Neural progenitor cell (in vitro differentiated cells): ENCODE measurements around the gene RABAC1. TPM values are rescaled to one million over a fixed set of nuclear protein-coding genes. Genes with fewer than 3 reads are reported as not detected.

ENCODE experiments used
- DNase-seq: peaks from one replicate; pipeline ENCODE4 v3.0.0-alpha.2; 2016; ENCODE audit warnings: low spot score
- H2AFZ ChIP-seq: fragments of 200-600 bp; sonication (generic); replicated peaks from 2 replicates; pipeline ENCODE4 v1.6.1; 2016; ENCODE audit warnings: antibody characterized with exemption
- H3F3A ChIP-seq: fragments of 200-600 bp; sonication (generic); 2 replicates; pipeline ENCODE4 v1.6.1; 2016; ENCODE audit warnings: antibody characterized with exemption, low read depth
- H3K27ac ChIP-seq: fragments of 200-600 bp; sonication (generic); 2 replicates; pipeline ENCODE4 v1.5.1; 2016; ENCODE audit warnings: mild to moderate bottlenecking
- H3K27me3 ChIP-seq: fragments of 200-600 bp; sonication (generic); 2 replicates; pipeline ENCODE4 v1.6.1; 2016; ENCODE audit warnings: mild to moderate bottlenecking, moderate library complexity
- H3K36me3 ChIP-seq: fragments of 200-600 bp; sonication (generic); 2 replicates; pipeline ENCODE4 v1.5.1; 2016
- H3K4me1 ChIP-seq: fragments of 200-600 bp; sonication (generic); 2 replicates; pipeline ENCODE4 v1.6.1; 2016; ENCODE audit warnings: mixed run types
- H3K4me2 ChIP-seq: fragments of 200-600 bp; sonication (generic); 2 replicates; pipeline ENCODE4 v1.6.1; 2016
- H3K4me3 ChIP-seq: fragments of 200-600 bp; sonication (generic); 2 replicates; pipeline ENCODE4 v1.5.1; 2016
- H3K79me2 ChIP-seq: fragments of 200-600 bp; sonication (generic); 2 replicates; pipeline ENCODE4 v1.6.1; 2016; ENCODE audit warnings: low read depth
- H3K9ac ChIP-seq: fragments of 200-600 bp; sonication (generic); 2 replicates; pipeline ENCODE4 v1.6.1; 2016
- H3K9me3 ChIP-seq: fragments of 200-600 bp; sonication (generic); 2 replicates; pipeline ENCODE4 v1.5.1; 2016; ENCODE audit warnings: low read depth
- H4K20me1 ChIP-seq: fragments of 200-600 bp; sonication (generic); 2 replicates; pipeline ENCODE4 v1.6.1; 2016; ENCODE audit warnings: low read depth
- H3K27ac Mint-ChIP-seq: 3 replicates; pipeline ENCODE4 v1.8.0; 2021; ENCODE audit warnings: mixed read lengths
- H3K27me3 Mint-ChIP-seq: 2 replicates; pipeline ENCODE4 v1.8.0; 2022; ENCODE audit warnings: low read depth, mild to moderate bottlenecking, inconsistent platforms, moderate library complexity, mixed read lengths; ENCODE audit not compliant: insufficient read depth
- H3K36me3 Mint-ChIP-seq: 3 replicates; pipeline ENCODE4 v1.8.0; 2021; ENCODE audit warnings: mixed read lengths
- H3K4me1 Mint-ChIP-seq: 3 replicates; pipeline ENCODE4 v1.8.0; 2021; ENCODE audit warnings: mixed read lengths
- H3K4me3 Mint-ChIP-seq: 3 replicates; pipeline ENCODE4 v1.8.0; 2021; ENCODE audit warnings: mild to moderate bottlenecking, moderate library complexity, mixed read lengths
- H3K9me3 Mint-ChIP-seq: 3 replicates; pipeline ENCODE4 v1.8.0; 2020; ENCODE audit warnings: mixed read lengths
- CTCF ChIP-seq: fragments of 200-600 bp; sonication (generic); IDR thresholded peaks from 2 replicates; pipeline ENCODE4 v1.5.1; 2017; ENCODE audit warnings: antibody characterized with exemption, mild to moderate bottlenecking
- EZH2 ChIP-seq: fragments of 200-600 bp; sonication (generic); IDR thresholded peaks from 2 replicates; pipeline ENCODE4 v1.6.1; 2017; ENCODE audit warnings: antibody characterized with exemption, mild to moderate bottlenecking, moderate library complexity
- EZH2phosphoT487 ChIP-seq: fragments of 200-600 bp; sonication (generic); IDR thresholded peaks from 2 replicates; pipeline ENCODE4 v1.6.1; 2017; ENCODE audit warnings: antibody characterized with exemption
- total RNA-seq: library from RNA; depleted of rRNA; stranded (reverse); fragments of >200 nt; gene quantifications from 2 replicates; pipeline ENCODE4 v1.2.3, GENCODE V29; 2015; ENCODE audit warnings: low replicate concordance

RABAC1 gene
- total RNA-seq, 1 donor from 2014 or later, result 33.1 TPM

GRCh38 chr19:41926028-41926762 lies 32.9 kb downstream of the RABAC1 start:
- no peaks in the 10 kb centered on the region for H3K36me3 ChIP-seq
- H3K9ac ChIP-seq, result no peak overlapping the region
- Mint-ChIP-seq H3K27me3 (peaks cover 41% of the 10 kb centered on the region), H3K27ac (no peak overlapping the region), H3K9me3 (peaks cover 2% of the 10 kb centered on the region), H3K36me3 (no peaks in the 10 kb centered on the region), H3K4me1 (peaks cover 14% of the 10 kb centered on the region), H3K4me3 (no peak overlapping the region)
- H3K4me1 ChIP-seq, result peaks cover 5% of the 10 kb centered on the region
- no peaks in the 10 kb centered on the region for H3K79me2 ChIP-seq
- TF ChIP-seq CTCF (no peak), EZH2 (peak; percentile 7)
- peaks cover 35% of the 10 kb centered on the region for H4K20me1 ChIP-seq
- no peak overlapping the region for H2AFZ ChIP-seq
- peaks cover 35% of the 10 kb centered on the region for H3F3A ChIP-seq
- H3K27me3 ChIP-seq, result peaks cover 98% of the 10 kb centered on the region
- no peak overlapping the region for H3K27ac ChIP-seq
- no peaks in the 10 kb centered on the region for H3K9me3 ChIP-seq
- no peak overlapping the region for H3K4me2 ChIP-seq
- DNase-seq, result peak; percentile 44
- no peak overlapping the region for H3K4me3 ChIP-seq

- H3K9me3 Mint-ChIP-seq, result peaks cover 2% of the 10 kb centered on the region
- H2AFZ ChIP-seq, result no peak overlapping the region
- TF ChIP-seq CTCF (no peak), EZH2 (no peak), EZH2phosphoT487 (no peak)
- H3K4me1 Mint-ChIP-seq, result peaks cover 14% of the 10 kb centered on the region
- no peaks in the 10 kb centered on the region for H3K79me2 ChIP-seq
- H3K4me3 Mint-ChIP-seq, result no peak overlapping the region
- peaks cover 35% of the 10 kb centered on the region for H3K27me3 Mint-ChIP-seq
- H3K36me3 Mint-ChIP-seq, result no peaks in the 10 kb centered on the region
- no peak overlapping the region for H3K4me2 ChIP-seq
- H3K4me3 ChIP-seq, result no peak overlapping the region
- H3F3A ChIP-seq, result peaks cover 32% of the 10 kb centered on the region
- DNase-seq, result no peak
- peaks cover 5% of the 10 kb centered on the region for H3K4me1 ChIP-seq
- H4K20me1 ChIP-seq, result peaks cover 28% of the 10 kb centered on the region
- no peak overlapping the region for H3K9ac ChIP-seq
- no peaks in the 10 kb centered on the region for H3K36me3 ChIP-seq
- no peak overlapping the region for H3K27ac Mint-ChIP-seq
- no peak overlapping the region for H3K27ac ChIP-seq
- H3K27me3 ChIP-seq, result peaks cover 98% of the 10 kb centered on the region
- H3K9me3 ChIP-seq, result no peaks in the 10 kb centered on the region
Measured at GRCh38 chr19:41925208-41926003, 33.7 kb downstream of the RABAC1 start.

GRCh38 chr19:41924151-41925145 lies 34.7 kb downstream of the RABAC1 start:
- peaks cover 25% of the 10 kb centered on the region for H3K27me3 Mint-ChIP-seq
- H3K36me3 Mint-ChIP-seq, result no peaks in the 10 kb centered on the region
- Histone ChIP-seq H3K9ac (no peak overlapping the region), H3K9me3 (no peaks in the 10 kb centered on the region), H3K27ac (no peak overlapping the region), H3K27me3 (peaks cover 98% of the 10 kb centered on the region), H3K79me2 (no peaks in the 10 kb centered on the region), H3K4me3 (no peak overlapping the region), H2AFZ (no peak overlapping the region), H3K4me2 (no peak overlapping the region), H3K36me3 (no peaks in the 10 kb centered on the region), H3K4me1 (peaks cover 5% of the 10 kb centered on the region), H3F3A (peaks cover 30% of the 10 kb centered on the region), H4K20me1 (peaks cover 18% of the 10 kb centered on the region)
- H3K4me1 Mint-ChIP-seq, result peaks cover 14% of the 10 kb centered on the region
- peaks cover 2% of the 10 kb centered on the region for H3K9me3 Mint-ChIP-seq
- H3K4me3 Mint-ChIP-seq, result no peak overlapping the region
- no peak for DNase-seq
- no peak overlapping the region for H3K27ac Mint-ChIP-seq
- TF ChIP-seq CTCF, result no peak
- TF ChIP-seq EZH2, result peak; percentile 44
